Esophagus squamous epithelium (tissue), 5 donors: Measurements from ENCODE around the gene TCEAL7. TPM values are rescaled to one million over a fixed set of nuclear protein-coding genes. Genes with fewer than 3 reads are reported as not detected.

Experiments
- DNase-seq: peaks from one replicate; lab custom pipeline; 2025; lab: John Stamatoyannopoulos, UW
- H3K27ac ChIP-seq, 4 donors: fragments of 200-600 bp; sonication (generic); one replicate each; pipeline ENCODE4 v1.5.1; 2016 to 2019; ENCODE audit warnings: mild to moderate bottlenecking in 1 of 4
- H3K27me3 ChIP-seq, 4 donors: fragments of 200-600 bp; sonication (generic); 1 replicate in 3 of 4; 2 replicates in 1 of 4; pipeline versions ENCODE4 v1.5.1 to v1.6.0; 2017 to 2021; ENCODE audit warnings: antibody characterized with exemption in 1 of 4
- H3K36me3 ChIP-seq, 3 donors: fragments of 200-600 bp; sonication (generic); one replicate each; pipeline ENCODE4 v1.5.1; 2016 to 2019
- H3K4me1 ChIP-seq, 3 donors: fragments of 200-600 bp; sonication (generic); one replicate each; pipeline ENCODE4 v1.5.1; 2017 to 2019
- H3K4me3 ChIP-seq, 4 donors: fragments of 200-600 bp; sonication (generic); 1 replicate in 3 of 4; 2 replicates in 1 of 4; pipeline ENCODE4 v1.5.1; 2016 to 2019; ENCODE audit warnings: mild to moderate bottlenecking in 2 of 4, moderate library complexity in 1 of 4
- H3K9me3 ChIP-seq, 3 donors: fragments of 200-600 bp; sonication (generic); one replicate each; pipeline ENCODE4 v1.5.1; 2016 to 2019
- POLR2A ChIP-seq, 4 donors: fragments of 450-650 bp; IDR thresholded peaks; one replicate each; pipeline ENCODE4 v1.6.1; 2017; ENCODE audit warnings: antibody characterized with exemption in 4 of 4, mild to moderate bottlenecking in 4 of 4, moderate library complexity in 3 of 4
- WGBS, 2 donors: methylation state at CpG; one replicate each; pipeline ENCODE4 v1.1.5; 2018; 5-methylcytosine and 5-hydroxymethylcytosine counted together
- intact Hi-C: fragments of 100-400 bp; cut with DNase I; formaldehyde crosslinking; loops from one replicate; pipeline ENCODE4 v1.15.0; 2022
- small RNA-seq, 4 donors: library from RNA; depleted of rRNA; stranded (forward); fragments of <200 nt; gene quantifications; one replicate each; pipeline ENCODE3, GENCODE V24; 2016
- total RNA-seq, 4 donors: library from RNA; depleted of rRNA; stranded (reverse); fragments of >200 nt; gene quantifications; one replicate each; pipeline ENCODE4 v1.1.0, GENCODE V29; 2016
- TF ChIP-seq, protein P1 (sequence below), 6 experiments: fragments of 450-650 bp in 4 of 6; fragments of 200-600 bp in 2 of 6; sonication (generic) in 2 of 6; IDR thresholded peaks; one replicate each; pipeline ENCODE4 v1.5.1; 2016 to 2019; ENCODE audit warnings: antibody characterized with exemption in 6 of 6, mild to moderate bottlenecking in 4 of 6, moderate library complexity in 4 of 6
- donor health status: DM: yes; HTN: yes; CAD: no.

Gene TCEAL7
- total RNA-seq, 4 donors from 2014 or later = 1.3 to 6.3 TPM; not detected in 2

DNA sequence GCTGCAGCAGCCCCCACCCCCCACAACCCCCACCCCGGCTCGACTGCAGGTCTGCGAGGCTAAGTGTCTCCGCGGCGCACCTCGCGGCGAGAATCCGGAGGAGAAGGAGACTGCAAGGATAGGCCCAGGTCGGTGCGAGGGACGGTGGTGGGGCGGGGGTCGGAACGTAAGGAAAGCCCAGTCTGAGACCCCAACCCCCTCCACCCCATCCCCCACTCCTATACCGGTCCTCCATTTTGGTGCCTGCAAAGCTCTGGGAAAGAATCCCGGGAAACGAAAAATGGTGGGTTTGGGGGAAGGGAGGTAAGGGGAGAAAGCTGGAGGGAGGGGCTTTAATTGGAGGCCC is 46.9 kb downstream of the TCEAL7 start:
- Histone ChIP-seq H3K36me3 (no peaks in the 10 kb centered on the region), H3K27ac (peak overlapping the region; percentile 82 to 87 (median 84)), H3K4me1 (no peaks in the 10 kb centered on the region), H3K9me3 (no peaks in the 10 kb centered on the region), H3K4me3 (peak overlapping the region; percentile 64 to 80 (median 71)), H3K27me3 (no peaks in the 10 kb centered on the region)
- no peak for DNase-seq
- no peak for TF ChIP-seq POLR2A (IDR thresholded peaks at IDR 0.05)
- TF ChIP-seq, protein P1, sequence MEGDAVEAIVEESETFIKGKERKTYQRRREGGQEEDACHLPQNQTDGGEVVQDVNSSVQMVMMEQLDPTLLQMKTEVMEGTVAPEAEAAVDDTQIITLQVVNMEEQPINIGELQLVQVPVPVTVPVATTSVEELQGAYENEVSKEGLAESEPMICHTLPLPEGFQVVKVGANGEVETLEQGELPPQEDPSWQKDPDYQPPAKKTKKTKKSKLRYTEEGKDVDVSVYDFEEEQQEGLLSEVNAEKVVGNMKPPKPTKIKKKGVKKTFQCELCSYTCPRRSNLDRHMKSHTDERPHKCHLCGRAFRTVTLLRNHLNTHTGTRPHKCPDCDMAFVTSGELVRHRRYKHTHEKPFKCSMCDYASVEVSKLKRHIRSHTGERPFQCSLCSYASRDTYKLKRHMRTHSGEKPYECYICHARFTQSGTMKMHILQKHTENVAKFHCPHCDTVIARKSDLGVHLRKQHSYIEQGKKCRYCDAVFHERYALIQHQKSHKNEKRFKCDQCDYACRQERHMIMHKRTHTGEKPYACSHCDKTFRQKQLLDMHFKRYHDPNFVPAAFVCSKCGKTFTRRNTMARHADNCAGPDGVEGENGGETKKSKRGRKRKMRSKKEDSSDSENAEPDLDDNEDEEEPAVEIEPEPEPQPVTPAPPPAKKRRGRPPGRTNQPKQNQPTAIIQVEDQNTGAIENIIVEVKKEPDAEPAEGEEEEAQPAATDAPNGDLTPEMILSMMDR (IDR thresholded peaks at IDR 0.05) = no peak
- intact Hi-C loops = no loop called here
- 0 to 47% methylated on average over 4 to 9 of the region's 19 CpGs for WGBS, 2 donors

DNA sequence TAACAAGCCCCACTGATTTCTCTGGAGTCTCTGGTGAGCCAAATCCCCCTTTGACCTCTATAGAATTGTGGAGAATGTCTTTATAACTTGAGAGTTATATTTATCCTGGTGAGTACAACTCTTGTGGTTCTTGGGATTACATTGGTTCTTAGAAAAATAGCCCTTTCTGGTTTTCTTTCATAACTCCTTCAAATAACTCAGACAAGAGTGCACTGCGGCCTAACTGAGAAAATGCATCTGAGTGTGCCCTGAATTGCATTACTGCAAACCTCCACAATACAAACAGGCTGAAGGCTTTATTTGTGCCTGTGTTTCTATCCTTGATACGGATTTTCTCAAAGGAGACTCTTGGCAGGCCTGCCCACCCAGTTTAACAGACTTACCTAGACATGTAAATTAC is 49.0 kb downstream of the TCEAL7 start:
- Histone ChIP-seq H3K27me3 (no peaks in the 10 kb centered on the region), H3K4me3 (no peak overlapping the region), H3K36me3 (no peaks in the 10 kb centered on the region), H3K4me1 (no peaks in the 10 kb centered on the region), H3K27ac (no peak overlapping the region), H3K9me3 (no peaks in the 10 kb centered on the region)
- 61 to 79% methylated on average over 2 of the region's 2 CpGs for WGBS, 2 donors
- no peak for DNase-seq
- TF ChIP-seq, protein P1 (IDR thresholded peaks at IDR 0.05) = no peak
- no peak for TF ChIP-seq POLR2A (IDR thresholded peaks at IDR 0.05)
- intact Hi-C loops = no loop called here

Small RNA genes within 50 kb of the gene (small RNA-seq; reads per million reads assigned to genes)
- 0 reads per million in 4 donors for gene Z92846.1

Other genes starting within 250 kb of the TCEAL7 start
- gene NXF3, start 237.1 kb upstream of the TCEAL7 start, total RNA-seq = under 1 TPM in 2 of 4 donors, not detected in 2; 0.26 to 0.38 TPM
- 10 to 100 TPM in 3 of 4 donors, 1 to 10 TPM in 1; 7.6 to 34.2 (median 26.6) TPM for gene BEX4, start 115.1 kb upstream of the TCEAL7 start, total RNA-seq
- 10 to 100 TPM; 18.7 to 58.4 (median 27.2) TPM for gene TCEAL8, start 75.1 kb upstream of the TCEAL7 start, total RNA-seq
- under 1 TPM in 1 of 4 donors, not detected in 3; 0.38 TPM for gene TCEAL5, start 53.5 kb upstream of the TCEAL7 start, total RNA-seq
- 10 to 100 TPM in 2 of 4 donors, 1 to 10 TPM in 2; 3.3 to 10.7 (median 7.8) TPM for gene BEX2, start 19.2 kb upstream of the TCEAL7 start, total RNA-seq
- gene TCEAL9, start 26.3 kb downstream of the TCEAL7 start, total RNA-seq = 10 to 100 TPM; 23.0 to 65.5 (median 35.7) TPM
- 100 to 1,000 TPM in 1 of 4 donors, 10 to 100 TPM in 3; 32.7 to 104 (median 44.7) TPM for gene BEX3, start 46.3 kb downstream of the TCEAL7 start, total RNA-seq
- 10 to 100 TPM in 1 of 4 donors, 1 to 10 TPM in 1, under 1 TPM in 2; 0.15 to 14.1 (median 1.0) TPM for gene RAB40A, start 189.2 kb downstream of the TCEAL7 start, total RNA-seq